B cell (primary cell): ENCODE data around the gene VPS51. TPM values are rescaled to one million over a fixed set of nuclear protein-coding genes. Genes with fewer than 3 reads are reported as not detected.
"Not testable (repeated sequence)": the region's sequence is repeated elsewhere in the genome, so short reads cannot be mapped to it uniquely, and the experiment has no call there.

Source experiments
- ATAC-seq: fragments of 200-7000 bp; cut with Tn5 transposase; one replicate; pipeline ENCODE4 v1.10.0; 2021; ENCODE audit warnings: low read depth, mild to moderate bottlenecking, moderate number of reproducible peaks, moderate library complexity
- CTCF ChIA-PET: fragments of 350-600 bp; sonication (Branson Sonifier 250); formaldehyde crosslinking; loops from one replicate; lab custom pipeline; 2021; ENCODE audit warnings: antibody characterized with exemption, inconsistent platforms; lab: Charles Lee
- POLR2A ChIA-PET: fragments of 350-600 bp; sonication (Branson Sonifier 250); formaldehyde crosslinking; loops from one replicate; lab custom pipeline; 2021; ENCODE audit warnings: antibody characterized with exemption; lab: Charles Lee
- DNase-seq: peaks from one replicate; pipeline ENCODE4 v3.0.0; 2013
- H2AFZ ChIP-seq: 2 replicates; pipeline ENCODE4 v1.6.1; 2012; ENCODE audit warnings: mild to moderate bottlenecking, low read depth, low read length; ENCODE audit not compliant: insufficient read depth, poor library complexity, severe bottlenecking
- H3K27ac ChIP-seq, 2 donors: 1 replicate in 1 of 2; 2 replicates in 1 of 2; pipeline ENCODE4 v1.5.1; 2012 to 2013; ENCODE audit warnings: low read length in 2 of 2, mild to moderate bottlenecking in 2 of 2, moderate library complexity in 1 of 2
- H3K27me3 ChIP-seq, 4 experiments: fragments of 200-600 bp in 1 of 4; sonication (generic) in 1 of 4; replicated peaks in 1 of 4; 1 replicate in 2 of 4; 2 replicates in 2 of 4; pipeline versions ENCODE4 v1.6.1 to v1.7.0; 2013 to 2016; ENCODE audit warnings: low read length in 3 of 4, mild to moderate bottlenecking in 2 of 4, mixed read lengths in 1 of 4, moderate library complexity in 1 of 4; ENCODE audit not compliant: insufficient read depth in 4 of 4, control insufficient read depth in 3 of 4; ENCODE audit errors: control extremely low read depth in 1 of 4
- H3K36me3 ChIP-seq, 2 experiments: replicated peaks in 1 of 2; 1 replicate in 1 of 2; 2 replicates in 1 of 2; pipeline versions ENCODE4 v1.6.1 to v1.7.1; 2013; ENCODE audit warnings: low read length in 1 of 2; ENCODE audit not compliant: insufficient read depth in 2 of 2, control insufficient read depth in 1 of 2; ENCODE audit errors: control extremely low read depth in 1 of 2, extremely low read depth in 1 of 2
- H3K4me1 ChIP-seq, 2 donors: fragments of 200-600 bp in 1 of 2; sonication (generic) in 1 of 2; 1 replicate in 1 of 2; 2 replicates in 1 of 2; pipeline versions ENCODE4 v1.5.1 to v1.6.1; 2013 to 2017; ENCODE audit warnings: low read length in 2 of 2; ENCODE audit not compliant: control insufficient read depth in 2 of 2, insufficient read depth in 2 of 2
- H3K4me2 ChIP-seq: replicated peaks from 2 replicates; pipeline ENCODE3; 2012; ENCODE audit warnings: mild to moderate bottlenecking, low read depth, low read length; ENCODE audit not compliant: poor library complexity, severe bottlenecking
- H3K4me3 ChIP-seq, 5 experiments: fragments of 200-600 bp in 1 of 5; sonication (generic) in 1 of 5; 1 replicate in 3 of 5; 2 replicates in 2 of 5; pipeline versions ENCODE4 v1.5.1 to v1.7.0; 2011 to 2016; ENCODE audit warnings: low read length in 4 of 5, mild to moderate bottlenecking in 4 of 5, low read depth in 2 of 5, control low read depth in 1 of 5, moderate library complexity in 1 of 5; ENCODE audit not compliant: insufficient read depth in 1 of 5; ENCODE audit errors: control extremely low read depth in 1 of 5, extremely low read depth in 1 of 5
- H3K79me2 ChIP-seq: fragments of 200-600 bp; sonication (generic); one replicate; pipeline ENCODE4 v1.6.0; 2016; ENCODE audit warnings: low read length; ENCODE audit not compliant: control insufficient read depth, insufficient read depth
- H3K9ac ChIP-seq: fragments of 200-600 bp; sonication (generic); 2 replicates; pipeline ENCODE4 v1.6.1; 2017; ENCODE audit warnings: mild to moderate bottlenecking, low read length, moderate library complexity
- H3K9me3 ChIP-seq, 3 donors: one replicate each; pipeline versions ENCODE4 v1.6.1 to v1.7.1; 2013; ENCODE audit warnings: low read length in 2 of 3; ENCODE audit not compliant: control insufficient read depth in 2 of 3, insufficient read depth in 1 of 3; ENCODE audit errors: control extremely low read depth in 1 of 3
- H4K20me1 ChIP-seq: 2 replicates; pipeline ENCODE4 v1.6.0; 2012; ENCODE audit warnings: mild to moderate bottlenecking, low read length; ENCODE audit not compliant: insufficient read depth, control insufficient read depth, poor library complexity, severe bottlenecking
- H3K27ac Mint-ChIP-seq: one replicate; pipeline ENCODE4 v1.8.0; 2021; ENCODE audit warnings: mixed read lengths
- H3K27me3 Mint-ChIP-seq: one replicate; pipeline ENCODE4 v1.8.0; 2021; ENCODE audit warnings: mixed read lengths
- H3K4me1 Mint-ChIP-seq: one replicate; pipeline ENCODE4 v1.8.0; 2021; ENCODE audit warnings: mixed read lengths
- H3K4me3 Mint-ChIP-seq: one replicate; pipeline ENCODE4 v1.8.0; 2021; ENCODE audit warnings: mixed read lengths
- H3K9me3 Mint-ChIP-seq: one replicate; pipeline ENCODE4 v1.8.0; 2022; ENCODE audit warnings: mixed read lengths; ENCODE audit not compliant: insufficient read depth
- EZH2 ChIP-seq: IDR thresholded peaks from 2 replicates; pipeline ENCODE4 v1.6.1; 2012; ENCODE audit warnings: borderline replicate concordance, low read depth, mild to moderate bottlenecking, moderate library complexity, low read length; ENCODE audit not compliant: insufficient read depth, poor library complexity, severe bottlenecking
- WGBS: methylation state at CpG from one replicate; pipeline ENCODE4 v1.1.5; 2013; ENCODE audit warnings: missing lambda C conversion rate; ENCODE audit not compliant: insufficient coverage; 5-methylcytosine and 5-hydroxymethylcytosine counted together
- intact Hi-C: fragments of 100-400 bp; cut with micrococcal nuclease; formaldehyde crosslinking; loops from one replicate; pipeline ENCODE4 v1.10.0; 2022
- polyA plus RNA-seq: library from polyadenylated mRNA; depleted of rRNA; stranded (reverse); fragments of >200 nt; gene quantifications from 2 replicates; pipeline ENCODE4 v1.2.3, GENCODE V29; 2012
- total RNA-seq, 2 donors: library from RNA; stranded (reverse); fragments of 120-200 nt in 1 of 2; gene quantifications; 1 replicate in 1 of 2; 2 replicates in 1 of 2; pipeline versions ENCODE4 v1.2.3 to v1.2.4, GENCODE V29; 2013 to 2022
- TF ChIP-seq, protein P1 (sequence below): fragments of 200-600 bp; IDR thresholded peaks from one replicate; pipeline ENCODE4 v1.8.0; 2022; ENCODE audit warnings: antibody characterized with exemption, mild to moderate bottlenecking

Gene VPS51
- total and polyA plus RNA-seq, 2 donors (not counting 1 experiment from before 2014, with no cell fraction given) = 206 to 223 TPM

DNA sequence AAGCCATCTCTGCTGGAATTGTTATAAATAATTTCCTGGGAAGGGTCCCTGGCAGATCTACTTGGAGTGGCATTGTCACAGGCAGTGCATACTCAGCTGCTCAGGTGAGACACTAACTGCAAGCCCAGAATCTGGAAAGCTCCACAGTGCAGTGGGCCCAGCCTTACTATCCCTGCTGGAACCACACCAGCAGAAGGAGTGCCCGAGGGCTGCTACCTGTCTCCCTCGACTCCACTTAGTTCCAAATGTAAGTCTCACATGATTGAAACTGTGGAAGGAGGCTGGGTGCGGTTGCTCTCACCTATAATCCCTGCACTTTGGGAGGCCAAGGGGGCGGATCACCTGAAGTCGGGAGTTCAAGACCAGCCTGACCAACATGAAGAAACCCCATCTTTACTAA lies 52.6 kb downstream of the VPS51 start:
- TF ChIP-seq, protein P1, sequence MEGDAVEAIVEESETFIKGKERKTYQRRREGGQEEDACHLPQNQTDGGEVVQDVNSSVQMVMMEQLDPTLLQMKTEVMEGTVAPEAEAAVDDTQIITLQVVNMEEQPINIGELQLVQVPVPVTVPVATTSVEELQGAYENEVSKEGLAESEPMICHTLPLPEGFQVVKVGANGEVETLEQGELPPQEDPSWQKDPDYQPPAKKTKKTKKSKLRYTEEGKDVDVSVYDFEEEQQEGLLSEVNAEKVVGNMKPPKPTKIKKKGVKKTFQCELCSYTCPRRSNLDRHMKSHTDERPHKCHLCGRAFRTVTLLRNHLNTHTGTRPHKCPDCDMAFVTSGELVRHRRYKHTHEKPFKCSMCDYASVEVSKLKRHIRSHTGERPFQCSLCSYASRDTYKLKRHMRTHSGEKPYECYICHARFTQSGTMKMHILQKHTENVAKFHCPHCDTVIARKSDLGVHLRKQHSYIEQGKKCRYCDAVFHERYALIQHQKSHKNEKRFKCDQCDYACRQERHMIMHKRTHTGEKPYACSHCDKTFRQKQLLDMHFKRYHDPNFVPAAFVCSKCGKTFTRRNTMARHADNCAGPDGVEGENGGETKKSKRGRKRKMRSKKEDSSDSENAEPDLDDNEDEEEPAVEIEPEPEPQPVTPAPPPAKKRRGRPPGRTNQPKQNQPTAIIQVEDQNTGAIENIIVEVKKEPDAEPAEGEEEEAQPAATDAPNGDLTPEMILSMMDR = no peak
- TF ChIP-seq EZH2 = no peak
- Mint-ChIP-seq H3K4me1 (peaks cover 41% of the 10 kb centered on the region), H3K9me3 (no peaks in the 10 kb centered on the region), H3K27ac (no peak overlapping the region), H3K27me3 (no peaks in the 10 kb centered on the region), H3K4me3 (no peak overlapping the region)
- Histone ChIP-seq H3K36me3 (no peaks in the 10 kb centered on the region), H4K20me1 (no peaks in the 10 kb centered on the region), H3K9ac (no peak overlapping the region), H3K4me2 (no peak overlapping the region), H3K79me2 (no peaks in the 10 kb centered on the region), H3K4me3 (no peak overlapping the region), H3K9me3 (no peaks in the 10 kb centered on the region), H2AFZ (no peak overlapping the region), H3K27ac (no peak overlapping the region), H3K4me1 (peaks cover 23 to 27% of the 10 kb centered on the region in 2 donors), H3K27me3 (no peaks in the 10 kb centered on the region)
- intact Hi-C loops = no loop called here
- WGBS = 97% methylated on average over 5 of the region's 5 CpGs
- CTCF ChIA-PET = no interaction called here
- no peak for ATAC-seq
- POLR2A ChIA-PET = interaction anchor here (0.7 kb wide), 1 partner anchor 366 kb away, joined by 3 read pairs; no protein-coding TSS in a partner anchor
- DNase-seq = no peak

DNA sequence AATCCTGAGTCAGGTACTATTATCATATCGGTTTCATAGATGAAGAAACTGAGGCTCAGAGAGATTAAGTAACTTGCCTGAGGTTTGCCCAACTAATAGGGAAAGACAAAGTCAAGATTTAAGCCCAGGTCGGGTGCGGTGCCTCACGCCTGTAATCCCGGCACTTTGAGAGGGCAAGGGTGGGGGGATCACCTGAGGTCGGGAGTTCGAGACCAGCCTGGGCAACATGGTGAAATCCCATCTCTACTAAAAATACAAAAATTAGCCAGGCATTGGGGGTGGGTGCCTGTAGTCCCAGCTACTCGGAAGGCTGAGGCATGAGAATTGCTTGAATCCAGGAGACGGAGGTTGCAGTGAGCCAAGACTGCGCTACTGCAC lies 54.1 kb downstream of the VPS51 start:
- 86% methylated on average over 3 of the region's 10 CpGs for WGBS
- H2AFZ ChIP-seq, H3K27me3 ChIP-seq, H3K9ac ChIP-seq, H3K27me3 Mint-ChIP-seq, H3K9me3 Mint-ChIP-seq, intact Hi-C loops, H3K79me2 ChIP-seq, H4K20me1 ChIP-seq, H3K27ac Mint-ChIP-seq, H3K9me3 ChIP-seq, H3K4me3 Mint-ChIP-seq, DNase-seq, H3K4me3 ChIP-seq, ATAC-seq, POLR2A ChIA-PET, H3K36me3 ChIP-seq, H3K4me2 ChIP-seq, H3K27ac ChIP-seq: not testable (repeated sequence)
- peaks cover 40% of the 10 kb centered on the region for H3K4me1 Mint-ChIP-seq
- H3K4me1 ChIP-seq = peaks cover 23 to 27% of the 10 kb centered on the region in 2 donors
- CTCF ChIA-PET = interaction anchor here (0.7 kb wide), 1 partner anchor 15 kb away, joined by 3 read pairs; no protein-coding TSS in a partner anchor
